Measurements from ENCODE around the gene FAM98B. TPM values are rescaled to one million over a fixed set of nuclear protein-coding genes. Genes with fewer than 3 reads are reported as not detected.

FAM98B gene
- total and polyA plus RNA-seq, 10 of the 15 experiments (the other 5 are each of a cell fraction or from before 2014, with no cell fraction given): 1.3 to 36.7 (median 10.9) TPM

DNA sequence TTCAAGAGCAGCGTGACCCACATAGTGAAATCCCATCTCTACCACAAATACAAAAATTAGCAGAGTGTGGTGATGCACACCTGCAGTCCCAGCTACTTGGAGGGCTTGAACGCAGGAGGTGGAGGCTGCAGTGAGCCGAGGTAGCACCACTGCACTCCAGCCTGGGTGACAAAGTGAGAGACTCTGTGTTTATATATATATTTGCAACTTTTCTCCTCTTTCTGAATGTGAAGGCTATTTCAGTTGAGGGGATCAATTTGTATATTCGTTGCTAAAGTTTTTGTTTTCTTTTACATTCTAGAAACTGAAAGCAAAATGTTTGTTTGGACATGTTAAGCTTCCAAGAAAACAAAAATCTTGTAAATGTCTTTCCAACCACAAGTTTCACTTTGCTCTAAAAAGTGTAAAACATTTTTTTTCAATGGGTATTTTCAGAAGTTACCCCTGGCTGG is 29.8 kb upstream of the FAM98B start (continued):
- TF ChIP-seq, protein P1, sequence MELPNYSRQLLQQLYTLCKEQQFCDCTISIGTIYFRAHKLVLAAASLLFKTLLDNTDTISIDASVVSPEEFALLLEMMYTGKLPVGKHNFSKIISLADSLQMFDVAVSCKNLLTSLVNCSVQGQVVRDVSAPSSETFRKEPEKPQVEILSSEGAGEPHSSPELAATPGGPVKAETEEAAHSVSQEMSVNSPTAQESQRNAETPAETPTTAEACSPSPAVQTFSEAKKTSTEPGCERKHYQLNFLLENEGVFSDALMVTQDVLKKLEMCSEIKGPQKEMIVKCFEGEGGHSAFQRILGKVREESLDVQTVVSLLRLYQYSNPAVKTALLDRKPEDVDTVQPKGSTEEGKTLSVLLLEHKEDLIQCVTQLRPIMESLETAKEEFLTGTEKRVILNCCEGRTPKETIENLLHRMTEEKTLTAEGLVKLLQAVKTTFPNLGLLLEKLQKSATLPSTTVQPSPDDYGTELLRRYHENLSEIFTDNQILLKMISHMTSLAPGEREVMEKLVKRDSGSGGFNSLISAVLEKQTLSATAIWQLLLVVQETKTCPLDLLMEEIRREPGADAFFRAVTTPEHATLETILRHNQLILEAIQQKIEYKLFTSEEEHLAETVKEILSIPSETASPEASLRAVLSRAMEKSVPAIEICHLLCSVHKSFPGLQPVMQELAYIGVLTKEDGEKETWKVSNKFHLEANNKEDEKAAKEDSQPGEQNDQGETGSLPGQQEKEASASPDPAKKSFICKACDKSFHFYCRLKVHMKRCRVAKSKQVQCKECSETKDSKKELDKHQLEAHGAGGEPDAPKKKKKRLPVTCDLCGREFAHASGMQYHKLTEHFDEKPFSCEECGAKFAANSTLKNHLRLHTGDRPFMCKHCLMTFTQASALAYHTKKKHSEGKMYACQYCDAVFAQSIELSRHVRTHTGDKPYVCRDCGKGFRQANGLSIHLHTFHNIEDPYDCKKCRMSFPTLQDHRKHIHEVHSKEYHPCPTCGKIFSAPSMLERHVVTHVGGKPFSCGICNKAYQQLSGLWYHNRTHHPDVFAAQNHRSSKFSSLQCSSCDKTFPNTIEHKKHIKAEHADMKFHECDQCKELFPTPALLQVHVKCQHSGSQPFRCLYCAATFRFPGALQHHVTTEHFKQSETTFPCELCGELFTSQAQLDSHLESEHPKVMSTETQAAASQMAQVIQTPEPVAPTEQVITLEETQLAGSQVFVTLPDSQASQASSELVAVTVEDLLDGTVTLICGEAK (IDR thresholded peaks at IDR 0.05; ENCODE audit: borderline replicate concordance): peak; percentile 59; the same call in 1 of the 2 replicates
- 0 out of 2 replicates have a peak, but pooled peaks have one; percentile 25 for TF ChIP-seq IKZF1 (conservative IDR thresholded peaks at IDR 0.05)

GRCh38 chr15:38425269-38425668 is 28.7 kb upstream of the FAM98B start:
- no peak for FAIRE-seq
- POLR2A ChIA-PET: no interaction called here
- intact Hi-C loops (cut with micrococcal nuclease; ENCODE audit: unreplicated experiment): no loop called here

More at GRCh38 chr15:38425269-38425668, 28.7 kb upstream of the FAM98B start:
- H3K4me3 ChIP-seq: no peak overlapping the region
- no peaks in the 10 kb centered on the region for H3K36me3 ChIP-seq (ENCODE audit: control insufficient read depth in 2 of 2, insufficient read depth in 2 of 2, low read length in 1 of 2)
- no peaks in the 10 kb centered on the region for H4K20me1 ChIP-seq (ENCODE audit: control insufficient read depth, insufficient read depth)
- CTCF ChIA-PET: interaction anchor here (0.6 to 2.4 kb wide), 7 partner anchors 9 to 689 kb away, joined by 3 to 20 read pairs (median 5); no protein-coding TSS in a partner anchor
- no TSS peak for BruUV-seq (replicated peaks)
- in situ Hi-C loops (cut with MboI): no loop called here
- H3K4me2 ChIP-seq (ENCODE audit: control insufficient read depth, insufficient read depth): no peak overlapping the region
- DNase-seq (ENCODE audit: low read depth, low spot score) (no peak), ATAC-seq (no peak)
- WGBS (ENCODE audit: insufficient coverage, insufficient replicate concordance, low lambda C conversion rate, missing lambda C conversion rate): 0% methylated on average over 1 of the region's 1 CpG
- SMC1A ChIA-PET (ENCODE audit: uncharacterized antibody, unreplicated experiment): interaction anchor here (1.1 to 2.0 kb wide), 7 partner anchors 7 to 294 kb away, joined by 3 to 14 read pairs (median 5); no protein-coding TSS in a partner anchor
- H3K79me2 ChIP-seq (ENCODE audit: control insufficient read depth, insufficient read depth, low read length): no peaks in the 10 kb centered on the region
- no peak overlapping the region for H2AFZ ChIP-seq (ENCODE audit: control insufficient read depth, low read depth, low read length)
- H3K9ac ChIP-seq (ENCODE audit: control insufficient read depth, insufficient read depth, low read length): no peak overlapping the region
- RAD21 ChIA-PET (ENCODE audit: unreplicated experiment): interaction anchor here (1.3 to 2.0 kb wide), 5 partner anchors 138 to 429 kb away, joined by 3 to 4 read pairs (median 4); no protein-coding TSS in a partner anchor
- no peaks in the 10 kb centered on the region; the same call in 2 of the 3 replicates for H3K9me3 ChIP-seq (replicated peaks; ENCODE audit: control insufficient read depth, insufficient read depth, low read length)
- H3K27me3 ChIP-seq (replicated peaks in 1 of 2; ENCODE audit: control insufficient read depth in 2 of 2, insufficient read depth in 2 of 2, low read length in 1 of 2): no peaks in the 10 kb centered on the region
- TF ChIP-seq ESRRA (IDR thresholded peaks at IDR 0.05; ENCODE audit: low read length): no peak
- no peak for TF ChIP-seq ZNF622 (IDR thresholded peaks at IDR 0.05)
- TF ChIP-seq EED (IDR thresholded peaks at IDR 0.05; ENCODE audit: low read depth): no peak
- TF ChIP-seq ZNF384 (IDR thresholded peaks at IDR 0.05; ENCODE audit: borderline replicate concordance, low read depth, low read length): no peak
- no peak for TF ChIP-seq ETV6 (conservative IDR thresholded peaks at IDR 0.05 in 1 of 2, IDR thresholded peaks at IDR 0.05 in 1 of 2; ENCODE audit: borderline replicate concordance in 1 of 2, low read depth in 1 of 2)
- no peak for TF ChIP-seq CBX5 (IDR thresholded peaks at IDR 0.05; ENCODE audit: low read depth)
- no peak for TF ChIP-seq RBBP5 (conservative IDR thresholded peaks at IDR 0.05)
- no peak for TF ChIP-seq POLR2AphosphoS5 (IDR thresholded peaks at IDR 0.05; ENCODE audit: low read length)
- no peak for TF ChIP-seq CBFB (IDR thresholded peaks at IDR 0.05; ENCODE audit: low read depth)
- no peak for TF ChIP-seq RAD21 (IDR thresholded peaks at IDR 0.05; ENCODE audit: insufficient read depth, low read depth, low read length)
- peaks cover 5% of the 10 kb centered on the region; the same call in 1 of the 2 replicates for H3K4me1 ChIP-seq (ENCODE audit: control insufficient read depth, insufficient read depth, low read length)
- no peak overlapping the region for H3K27ac ChIP-seq (ENCODE audit: control insufficient read depth, insufficient read depth)

All from GM12878 (cell line).